GM04504 (cell line): ENCODE measurements around the gene EXOSC3.

Source experiments
- DNase-seq: peaks from one replicate; pipeline ENCODE4 v3.0.0-alpha.2; 2012; ENCODE audit warnings: low read depth

The EXOSC3 gene

DNA sequence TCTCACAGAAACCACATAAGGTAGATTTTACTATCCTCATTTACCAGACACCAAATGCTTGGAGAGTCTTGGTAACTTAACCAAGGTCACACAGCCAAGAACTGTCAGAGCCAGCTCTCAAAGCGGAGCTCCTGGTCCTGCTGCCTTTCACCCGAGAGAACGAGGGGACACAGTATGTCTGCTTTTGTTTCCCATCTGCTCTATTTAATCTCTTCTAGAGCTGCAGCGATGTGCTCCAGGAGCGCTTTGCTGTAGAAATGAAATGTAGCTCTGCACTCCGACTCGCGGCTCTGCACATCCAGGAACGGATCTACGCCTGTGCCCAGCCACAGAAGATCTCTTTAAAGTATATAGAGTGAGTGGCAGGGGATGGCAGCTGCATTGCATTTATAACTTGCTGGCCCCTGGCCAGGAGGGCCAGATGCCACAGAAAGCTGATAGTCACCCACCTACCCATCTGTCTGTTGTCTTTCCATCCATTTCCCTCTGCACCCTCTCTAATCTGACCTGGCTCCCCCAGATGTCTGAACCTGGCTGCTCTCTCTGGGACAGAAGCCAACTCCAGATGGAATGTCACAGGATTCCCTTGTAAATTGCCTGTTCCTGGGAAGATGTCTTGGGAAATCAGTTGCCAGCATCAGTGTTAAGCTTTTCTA is 52.6 kb downstream of the EXOSC3 start:
- peak; percentile 6 for DNase-seq

DNA sequence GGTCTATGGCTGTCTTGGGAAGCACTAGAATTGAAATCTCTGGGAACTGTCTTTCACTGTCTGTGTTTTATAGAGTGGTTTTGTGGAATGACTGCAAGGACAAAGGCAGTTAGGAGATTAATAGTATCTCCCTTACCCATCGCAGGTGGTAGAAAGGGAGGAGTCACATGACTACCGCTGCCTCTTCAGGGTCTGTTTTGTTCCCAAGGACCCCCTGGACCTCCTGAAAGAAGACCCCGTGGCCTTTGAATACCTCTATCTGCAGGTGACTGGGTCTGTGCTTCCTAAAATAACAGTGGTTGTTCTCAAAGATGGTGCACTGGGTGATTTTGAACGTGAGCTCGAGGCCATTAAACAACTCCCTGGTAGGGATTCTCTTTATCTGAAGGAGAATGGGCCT is 54.0 kb downstream of the EXOSC3 start:
- no peak for DNase-seq

DNA sequence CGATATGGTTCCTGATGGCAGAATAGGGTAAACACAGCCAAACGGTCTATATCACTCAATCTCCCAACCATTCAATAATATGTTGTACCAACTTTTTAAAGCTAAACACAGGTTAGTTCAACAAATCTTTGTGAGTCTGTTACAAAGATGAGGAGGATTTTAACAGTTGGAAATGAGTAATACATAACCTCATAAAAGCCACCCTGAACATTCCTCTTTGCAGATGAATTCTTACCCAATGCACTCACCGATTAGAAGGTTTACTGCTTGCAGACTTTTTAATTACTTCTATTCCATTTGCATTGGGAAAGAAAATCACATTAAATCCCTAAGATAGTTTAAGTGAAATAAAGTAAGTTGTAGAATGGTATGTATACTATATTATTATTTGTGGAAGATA is 54.6 kb downstream of the EXOSC3 start:
- DNase-seq, result peak; percentile 8
